Body of pancreas (tissue), 4 donors: Measurements from ENCODE around the gene LIF.

ENCODE experiments used
- CTCF ChIP-seq, 7 experiments: fragments of 450-650 bp in 4 of 7; fragments of 200-600 bp in 3 of 7; sonication (generic) in 3 of 7; IDR thresholded peaks; one replicate each; pipeline ENCODE4 v1.5.1; 2016 to 2019; ENCODE audit warnings: antibody characterized with exemption in 7 of 7
- POLR2A ChIP-seq, 3 donors: fragments of 450-650 bp; IDR thresholded peaks; one replicate each; pipeline ENCODE4 v1.6.1; 2016; ENCODE audit warnings: antibody characterized with exemption in 3 of 3, mild to moderate bottlenecking in 2 of 3

- no peak for TF ChIP-seq CTCF (IDR thresholded peaks at IDR 0.05)
- TF ChIP-seq POLR2A (IDR thresholded peaks at IDR 0.05) = no peak
Measured at GRCh38 chr22:30260682-30261081, 14.1 kb upstream of the LIF start.
